WI38 (cell line): Measurements from ENCODE around the gene RGR.

ENCODE experiments used
- H3K4me3 ChIP-seq: 2 replicates; pipeline ENCODE4 v1.5.1; 2011; ENCODE audit warnings: low read depth, mild to moderate bottlenecking, control low read depth, low read length
- TF ChIP-seq, protein P1 (sequence below): IDR thresholded peaks from 2 replicates; pipeline ENCODE4 v1.5.1; 2012; ENCODE audit warnings: low read depth, mild to moderate bottlenecking, control low read depth, low read length

The RGR gene

DNA sequence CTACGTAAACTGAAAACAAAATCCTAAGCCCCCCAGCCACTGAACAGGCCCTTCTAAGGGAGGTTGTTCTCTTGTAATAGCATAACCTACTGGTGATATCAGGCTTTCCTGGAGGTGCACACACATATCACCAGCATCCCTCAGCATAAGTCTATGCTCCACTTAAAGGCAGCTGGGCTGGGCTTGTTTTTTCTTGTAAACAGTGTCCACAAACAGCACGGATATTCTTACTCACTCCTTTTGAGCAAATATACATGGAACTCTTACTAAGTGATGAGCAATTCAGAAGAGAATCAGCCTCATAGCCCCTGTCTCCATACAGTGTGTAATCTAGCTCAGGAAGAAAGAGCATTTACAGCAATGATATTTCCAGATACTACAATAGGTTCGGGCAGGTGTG lies 5.9 kb upstream of the RGR start:
- TF ChIP-seq, protein P1, sequence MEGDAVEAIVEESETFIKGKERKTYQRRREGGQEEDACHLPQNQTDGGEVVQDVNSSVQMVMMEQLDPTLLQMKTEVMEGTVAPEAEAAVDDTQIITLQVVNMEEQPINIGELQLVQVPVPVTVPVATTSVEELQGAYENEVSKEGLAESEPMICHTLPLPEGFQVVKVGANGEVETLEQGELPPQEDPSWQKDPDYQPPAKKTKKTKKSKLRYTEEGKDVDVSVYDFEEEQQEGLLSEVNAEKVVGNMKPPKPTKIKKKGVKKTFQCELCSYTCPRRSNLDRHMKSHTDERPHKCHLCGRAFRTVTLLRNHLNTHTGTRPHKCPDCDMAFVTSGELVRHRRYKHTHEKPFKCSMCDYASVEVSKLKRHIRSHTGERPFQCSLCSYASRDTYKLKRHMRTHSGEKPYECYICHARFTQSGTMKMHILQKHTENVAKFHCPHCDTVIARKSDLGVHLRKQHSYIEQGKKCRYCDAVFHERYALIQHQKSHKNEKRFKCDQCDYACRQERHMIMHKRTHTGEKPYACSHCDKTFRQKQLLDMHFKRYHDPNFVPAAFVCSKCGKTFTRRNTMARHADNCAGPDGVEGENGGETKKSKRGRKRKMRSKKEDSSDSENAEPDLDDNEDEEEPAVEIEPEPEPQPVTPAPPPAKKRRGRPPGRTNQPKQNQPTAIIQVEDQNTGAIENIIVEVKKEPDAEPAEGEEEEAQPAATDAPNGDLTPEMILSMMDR, result no peak
- H3K4me3 ChIP-seq, result no peak overlapping the region

DNA sequence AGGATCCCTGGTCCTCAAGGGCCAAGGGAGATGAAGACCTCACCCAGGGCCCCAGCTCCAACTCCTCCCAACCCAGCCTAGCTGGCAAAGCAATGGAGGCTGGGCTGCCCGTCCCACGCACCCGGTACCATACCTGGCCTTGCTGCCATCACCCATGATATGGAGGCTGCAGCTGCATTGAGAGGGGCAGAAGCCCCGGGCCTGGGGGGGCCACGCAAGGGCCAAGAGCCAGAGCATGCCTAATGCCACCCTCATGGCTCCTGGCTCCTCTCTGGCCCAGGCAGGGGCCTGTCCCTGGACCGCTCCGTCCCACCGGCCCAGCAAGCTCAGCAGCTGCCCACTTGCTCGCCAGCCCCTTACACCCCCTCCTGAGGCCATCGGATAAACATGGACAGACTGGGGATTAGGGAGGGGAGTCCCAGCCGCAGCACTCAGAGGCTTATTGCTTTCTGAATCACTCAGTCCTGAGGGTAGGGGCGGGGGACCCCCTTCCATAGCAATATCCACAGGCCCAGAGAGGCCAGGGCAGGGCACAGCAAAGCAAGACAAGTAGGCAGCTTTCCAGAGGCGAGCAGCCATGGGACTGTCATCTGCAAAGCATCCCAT lies 3.6 kb upstream of the RGR start, which contains the start of gene LRIT1:
LRIT1 (minus strand) TSS at position 362 of the 606 bp plus-strand sequence; CDS start at position 255, 107 bp downstream.
- H3K4me3 ChIP-seq, result no peak within 1 kb of the TSS
- TF ChIP-seq, protein P1, result no peak

GRCh38 chr10:84243759-84244158 lies 1.1 kb upstream of the RGR start:
- TF ChIP-seq, protein P1, result no peak
- H3K4me3 ChIP-seq, result no peak overlapping the region

DNA sequence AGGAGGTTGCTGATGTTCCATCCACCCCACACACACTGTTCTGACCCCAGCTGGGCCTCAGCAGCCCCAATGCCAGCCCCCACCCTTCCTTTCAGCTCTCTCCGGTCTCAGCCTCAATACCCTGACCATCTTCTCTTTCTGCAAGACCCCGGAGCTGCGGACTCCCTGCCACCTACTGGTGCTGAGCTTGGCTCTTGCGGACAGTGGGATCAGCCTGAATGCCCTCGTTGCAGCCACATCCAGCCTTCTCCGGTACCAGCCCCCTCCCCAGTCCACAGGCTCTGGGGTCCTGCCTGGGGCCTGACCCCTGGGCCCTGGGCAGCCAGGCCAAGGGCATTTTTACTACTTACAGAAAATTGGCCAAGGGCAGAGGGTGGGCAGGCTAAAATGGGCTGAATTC lies 2.6 kb downstream of the RGR start:
- TF ChIP-seq, protein P1, result no peak
- no peak overlapping the region for H3K4me3 ChIP-seq

GRCh38 chr10:84248794-84249193 lies 3.9 kb downstream of the RGR start:
- H3K4me3 ChIP-seq, result no peak overlapping the region
- TF ChIP-seq, protein P1, result no peak

DNA sequence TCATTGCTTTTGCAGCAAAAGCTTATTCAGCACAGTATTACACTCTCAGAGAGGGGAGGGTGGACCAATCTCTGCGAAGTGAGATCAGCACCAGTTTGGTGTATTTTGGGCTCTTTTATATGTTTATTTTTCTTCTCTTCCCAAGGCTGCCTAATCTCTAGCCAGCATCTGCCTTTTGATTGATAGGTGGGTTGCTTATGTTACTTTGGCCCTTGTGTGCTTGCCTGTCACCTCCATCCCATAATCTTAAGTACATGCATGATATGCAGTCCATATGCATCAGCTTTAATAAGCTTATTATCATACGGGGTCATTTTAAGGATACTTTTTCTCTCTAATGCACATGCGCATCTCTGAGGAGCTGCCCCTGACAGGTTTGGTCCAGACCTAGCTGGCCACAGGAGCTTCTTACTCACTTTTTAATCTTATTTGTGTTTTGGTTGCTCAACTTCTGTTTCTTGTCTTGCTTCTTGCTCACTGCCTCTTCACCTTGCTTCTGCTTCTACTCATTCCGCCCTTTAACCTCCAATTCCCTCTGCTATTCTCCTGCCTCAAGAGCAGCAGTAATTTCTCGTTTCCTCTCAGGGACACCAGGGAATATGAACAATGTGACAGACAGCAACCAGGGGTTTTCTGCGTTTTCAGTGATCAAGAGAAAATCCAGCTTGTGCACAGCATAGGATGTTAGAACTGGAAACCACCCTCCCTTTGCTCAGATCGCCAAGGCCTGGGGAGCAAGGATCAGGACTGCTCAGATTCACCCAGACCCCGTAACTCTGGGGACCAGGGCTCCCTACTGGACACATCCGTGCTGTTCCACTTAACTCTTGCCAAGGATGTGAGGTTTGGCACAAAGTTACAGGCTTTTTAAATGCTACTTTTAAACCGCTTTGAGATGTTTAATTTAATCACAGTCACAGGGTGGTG lies 10.0 kb downstream of the RGR start:
- TF ChIP-seq, protein P1, result no peak
- no peak overlapping the region for H3K4me3 ChIP-seq
